HepG2 (cell line): Measurements from ENCODE around the gene TRIM34. TPM values are rescaled to one million over a fixed set of nuclear protein-coding genes. Genes with fewer than 3 reads are reported as not detected.
A peak's percentile ranks its signal among the peaks of the same experiment; 100 is the strongest.

ENCODE experiments used
- ARNT ChIP-seq: fragments of 450-650 bp; IDR thresholded peaks from 2 replicates; pipeline ENCODE4 v1.6.1; 2017
- ATRX ChIP-seq: sonication (generic); formaldehyde crosslinking; IDR thresholded peaks from 2 replicates; pipeline ENCODE4 v1.4.0; 2020; ENCODE audit warnings: missing genetic modification reagents, borderline replicate concordance
- CCDC6 ChIP-seq: sonication (generic); formaldehyde crosslinking; IDR thresholded peaks from 2 replicates; pipeline ENCODE4 v1.8.1; 2022; ENCODE audit warnings: mild to moderate bottlenecking, missing genetic modification reagents, moderate library complexity
- GATA4 ChIP-seq: sonication (generic); IDR thresholded peaks from 2 replicates; pipeline ENCODE4 v1.6.1; 2016; ENCODE audit warnings: antibody characterized with exemption, low read depth, borderline replicate concordance
- HNRNPUL1 ChIP-seq: fragments of 200-400 bp; formaldehyde crosslinking; IDR thresholded peaks from 2 replicates; pipeline ENCODE4 v1.6.1; 2017; ENCODE audit warnings: low read depth, mild to moderate bottlenecking, low read length, moderate library complexity
- HOXA3 ChIP-seq: sonication (generic); formaldehyde crosslinking; IDR thresholded peaks from 2 replicates; pipeline ENCODE4 v1.5.0; 2020; ENCODE audit warnings: missing genetic modification reagents
- HOXD1 ChIP-seq: sonication (generic); formaldehyde crosslinking; IDR thresholded peaks from 2 replicates; pipeline ENCODE4 v1.5.0; 2020; ENCODE audit warnings: missing genetic modification reagents
- MAF1 ChIP-seq: sonication (generic); formaldehyde crosslinking; IDR thresholded peaks from 2 replicates; pipeline ENCODE4 v1.5.0; 2020; ENCODE audit warnings: missing genetic modification reagents, borderline replicate concordance
- NFIB ChIP-seq: sonication (generic); formaldehyde crosslinking; IDR thresholded peaks from 2 replicates; pipeline ENCODE4 v1.9.0; 2021; ENCODE audit warnings: missing genetic modification reagents, mild to moderate bottlenecking, borderline replicate concordance
- RORA ChIP-seq: sonication (generic); formaldehyde crosslinking; IDR thresholded peaks from 2 replicates; pipeline ENCODE4 v1.5.0; 2020; ENCODE audit warnings: mild to moderate bottlenecking, missing genetic modification reagents, moderate library complexity
- SMAD1 ChIP-seq: sonication (generic); formaldehyde crosslinking; IDR thresholded peaks from 2 replicates; pipeline ENCODE4 v1.4.0; 2020; ENCODE audit warnings: missing genetic modification reagents, low read depth, mild to moderate bottlenecking, borderline replicate concordance
- YY1 ChIP-seq: IDR thresholded peaks from 2 replicates; pipeline ENCODE4 v1.6.1; 2011; ENCODE audit warnings: low read length, low read depth, moderate library complexity, mild to moderate bottlenecking; ENCODE audit not compliant: insufficient read depth, insufficient replicate concordance
- ZMAT3 ChIP-seq: sonication (generic); formaldehyde crosslinking; conservative IDR thresholded peaks from 2 replicates; pipeline ENCODE4 v1.7.0; 2021; ENCODE audit warnings: missing genetic modification reagents
- ZNF124 ChIP-seq: sonication (generic); formaldehyde crosslinking; IDR thresholded peaks from 2 replicates; pipeline ENCODE4 v1.4.0; 2020; ENCODE audit warnings: missing genetic modification reagents
- ZNF34 ChIP-seq: sonication (generic); formaldehyde crosslinking; IDR thresholded peaks from 2 replicates; pipeline ENCODE4 v1.4.0; 2020; ENCODE audit warnings: mild to moderate bottlenecking, missing genetic modification reagents, borderline replicate concordance
- ZNF343 ChIP-seq: sonication (generic); formaldehyde crosslinking; IDR thresholded peaks from 2 replicates; pipeline ENCODE4 v1.4.0; 2020; ENCODE audit warnings: mild to moderate bottlenecking, missing genetic modification reagents
- ZNF777 ChIP-seq: sonication (generic); formaldehyde crosslinking; IDR thresholded peaks from 2 replicates; pipeline ENCODE4 v1.4.0; 2020; ENCODE audit warnings: missing genetic modification reagents
- ZSCAN30 ChIP-seq: sonication (generic); formaldehyde crosslinking; IDR thresholded peaks from 2 replicates; pipeline ENCODE4 v1.5.0; 2020; ENCODE audit warnings: mild to moderate bottlenecking, missing genetic modification reagents
- polyA plus RNA-seq, 8 experiments: library from polyadenylated mRNA; depleted of rRNA in 3 of 8; stranded (reverse) in 7 of 8; unstranded in 1 of 8; fragments of >200 nt; fragmentation: Illumina TruSeq in 4 of 8; extraction: Trizol in 4 of 8; gene quantifications; 2 replicates each; pipeline versions ENCODE4 v1.2.1 to v1.2.3, GENCODE V29; 2011 to 2016; ENCODE audit warnings: low read depth in 4 of 8, missing spikeins in 1 of 8, mixed read lengths in 1 of 8; ENCODE audit not compliant: insufficient read depth in 1 of 8
- total RNA-seq, 5 experiments: library from RNA; depleted of rRNA; stranded (reverse); fragments of >200 nt; fragmentation: Illumina TruSeq; extraction: Trizol; gene quantifications; 2 replicates each; pipeline ENCODE4 v1.2.3, GENCODE V29; 2016; ENCODE audit warnings: low read depth in 1 of 5
- TF ChIP-seq, protein P1 (sequence below): fragments of 450-650 bp; IDR thresholded peaks from 2 replicates; pipeline ENCODE4 v1.6.1; 2017; ENCODE audit warnings: mild to moderate bottlenecking
- TF ChIP-seq, protein P2 (sequence below): sonication (generic); formaldehyde crosslinking; IDR thresholded peaks from 2 replicates; pipeline ENCODE4 v1.5.1; 2020; ENCODE audit warnings: mild to moderate bottlenecking, missing genetic modification reagents, borderline replicate concordance
- TF ChIP-seq, protein P3 (sequence below): sonication (generic); formaldehyde crosslinking; IDR thresholded peaks from 2 replicates; pipeline ENCODE4 v1.4.0; 2020; ENCODE audit warnings: missing genetic modification reagents
- TF ChIP-seq, protein P4 (sequence below): sonication (generic); formaldehyde crosslinking; conservative IDR thresholded peaks from 2 replicates; pipeline ENCODE4 v1.8.1; 2023; ENCODE audit warnings: missing genetic modification reagents
- TF ChIP-seq, protein P5 (sequence below): sonication (generic); formaldehyde crosslinking; IDR thresholded peaks from 2 replicates; pipeline ENCODE4 v1.5.1; 2020; ENCODE audit warnings: mild to moderate bottlenecking, moderate library complexity, missing genetic modification reagents

The TRIM34 gene
- total and polyA plus RNA-seq, 2 of the 13 experiments (the other 11 are each of a cell fraction or from before 2014, with no cell fraction given), result 0.13 to 0.42 TPM

DNA sequence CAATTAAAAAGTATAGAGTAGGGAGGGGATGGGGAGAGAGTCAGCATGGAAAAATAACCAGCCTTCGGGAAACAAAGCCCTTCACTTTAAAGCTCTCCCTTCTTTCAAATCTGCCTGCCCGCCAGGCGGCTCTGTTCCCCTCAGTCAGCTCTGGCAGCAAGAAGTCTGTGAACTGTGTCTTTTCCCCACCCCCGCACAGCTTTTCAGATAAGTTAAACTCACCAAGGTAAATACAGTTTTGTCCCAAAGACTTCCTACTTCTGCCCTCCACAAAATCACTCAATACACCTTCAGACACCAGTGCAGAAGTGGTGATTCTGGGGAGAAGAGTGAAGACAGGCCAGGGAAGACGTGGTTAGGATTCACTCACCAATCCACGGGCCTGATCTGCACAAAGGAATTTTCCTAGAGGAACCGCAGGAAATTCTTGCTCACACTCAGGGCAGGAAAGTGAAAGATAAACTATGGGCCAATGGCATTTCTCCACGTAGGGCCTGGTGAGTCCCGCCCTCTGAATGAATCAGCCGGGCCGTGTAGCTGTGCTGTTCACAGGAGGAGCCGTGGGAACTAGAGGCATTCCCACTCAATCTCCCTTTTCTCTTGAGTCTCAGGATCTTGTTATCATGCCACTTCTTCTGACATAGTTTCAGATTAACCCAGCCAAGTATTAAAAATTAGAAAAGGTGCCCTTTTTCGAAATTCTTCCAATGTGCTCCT is 60.0 kb downstream of the TRIM34 start, which contains the start of gene TRIM5 (continued):
- TF ChIP-seq ZNF34 (no peak), ZSCAN30 (CRISPR knock-in tag) (no peak), HNRNPUL1 (no peak), MAF1 (CRISPR knock-in tag) (no peak), HOXD1 (CRISPR knock-in tag) (no peak), HOXA3 (CRISPR knock-in tag) (no peak), ZMAT3 (no peak), ZNF124 (CRISPR knock-in tag) (no peak), RORA (CRISPR knock-in tag) (no peak), ZNF343 (no peak), GATA4 (no peak), CCDC6 (no peak), SMAD1 (no peak), ATRX (CRISPR knock-in tag) (no peak), YY1 (no peak), NFIB (CRISPR knock-in tag) (no peak), ARNT (no peak), ZNF777 (CRISPR knock-in tag) (no peak)
- TF ChIP-seq, protein P1, sequence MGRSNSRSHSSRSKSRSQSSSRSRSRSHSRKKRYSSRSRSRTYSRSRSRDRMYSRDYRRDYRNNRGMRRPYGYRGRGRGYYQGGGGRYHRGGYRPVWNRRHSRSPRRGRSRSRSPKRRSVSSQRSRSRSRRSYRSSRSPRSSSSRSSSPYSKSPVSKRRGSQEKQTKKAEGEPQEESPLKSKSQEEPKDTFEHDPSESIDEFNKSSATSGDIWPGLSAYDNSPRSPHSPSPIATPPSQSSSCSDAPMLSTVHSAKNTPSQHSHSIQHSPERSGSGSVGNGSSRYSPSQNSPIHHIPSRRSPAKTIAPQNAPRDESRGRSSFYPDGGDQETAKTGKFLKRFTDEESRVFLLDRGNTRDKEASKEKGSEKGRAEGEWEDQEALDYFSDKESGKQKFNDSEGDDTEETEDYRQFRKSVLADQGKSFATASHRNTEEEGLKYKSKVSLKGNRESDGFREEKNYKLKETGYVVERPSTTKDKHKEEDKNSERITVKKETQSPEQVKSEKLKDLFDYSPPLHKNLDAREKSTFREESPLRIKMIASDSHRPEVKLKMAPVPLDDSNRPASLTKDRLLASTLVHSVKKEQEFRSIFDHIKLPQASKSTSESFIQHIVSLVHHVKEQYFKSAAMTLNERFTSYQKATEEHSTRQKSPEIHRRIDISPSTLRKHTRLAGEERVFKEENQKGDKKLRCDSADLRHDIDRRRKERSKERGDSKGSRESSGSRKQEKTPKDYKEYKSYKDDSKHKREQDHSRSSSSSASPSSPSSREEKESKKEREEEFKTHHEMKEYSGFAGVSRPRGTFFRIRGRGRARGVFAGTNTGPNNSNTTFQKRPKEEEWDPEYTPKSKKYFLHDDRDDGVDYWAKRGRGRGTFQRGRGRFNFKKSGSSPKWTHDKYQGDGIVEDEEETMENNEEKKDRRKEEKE, result no peak
- TF ChIP-seq, protein P2, sequence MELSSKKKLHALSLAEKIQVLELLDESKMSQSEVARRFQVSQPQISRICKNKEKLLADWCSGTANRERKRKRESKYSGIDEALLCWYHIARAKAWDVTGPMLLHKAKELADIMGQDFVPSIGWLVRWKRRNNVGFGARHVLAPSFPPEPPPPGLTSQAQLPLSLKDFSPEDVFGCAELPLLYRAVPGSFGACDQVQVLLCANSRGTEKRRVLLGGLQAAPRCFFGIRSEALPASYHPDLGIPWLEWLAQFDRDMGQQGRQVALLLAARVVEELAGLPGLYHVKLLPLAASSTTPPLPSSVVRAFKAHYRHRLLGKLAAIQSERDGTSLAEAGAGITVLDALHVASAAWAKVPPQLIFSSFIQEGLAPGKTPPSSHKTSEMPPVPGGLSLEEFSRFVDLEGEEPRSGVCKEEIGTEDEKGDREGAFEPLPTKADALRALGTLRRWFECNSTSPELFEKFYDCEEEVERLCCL, result no peak
- TF ChIP-seq, protein P3, sequence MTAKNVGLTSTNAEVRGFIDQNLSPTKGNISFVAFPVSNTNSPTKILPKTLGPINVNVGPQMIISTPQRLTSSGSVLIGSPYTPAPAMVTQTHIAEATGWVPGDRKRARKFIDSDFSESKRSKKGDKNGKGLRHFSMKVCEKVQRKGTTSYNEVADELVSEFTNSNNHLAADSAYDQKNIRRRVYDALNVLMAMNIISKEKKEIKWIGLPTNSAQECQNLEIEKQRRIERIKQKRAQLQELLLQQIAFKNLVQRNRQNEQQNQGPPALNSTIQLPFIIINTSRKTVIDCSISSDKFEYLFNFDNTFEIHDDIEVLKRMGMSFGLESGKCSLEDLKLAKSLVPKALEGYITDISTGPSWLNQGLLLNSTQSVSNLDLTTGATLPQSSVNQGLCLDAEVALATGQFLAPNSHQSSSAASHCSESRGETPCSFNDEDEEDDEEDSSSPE, result no peak
- TF ChIP-seq, protein P4, sequence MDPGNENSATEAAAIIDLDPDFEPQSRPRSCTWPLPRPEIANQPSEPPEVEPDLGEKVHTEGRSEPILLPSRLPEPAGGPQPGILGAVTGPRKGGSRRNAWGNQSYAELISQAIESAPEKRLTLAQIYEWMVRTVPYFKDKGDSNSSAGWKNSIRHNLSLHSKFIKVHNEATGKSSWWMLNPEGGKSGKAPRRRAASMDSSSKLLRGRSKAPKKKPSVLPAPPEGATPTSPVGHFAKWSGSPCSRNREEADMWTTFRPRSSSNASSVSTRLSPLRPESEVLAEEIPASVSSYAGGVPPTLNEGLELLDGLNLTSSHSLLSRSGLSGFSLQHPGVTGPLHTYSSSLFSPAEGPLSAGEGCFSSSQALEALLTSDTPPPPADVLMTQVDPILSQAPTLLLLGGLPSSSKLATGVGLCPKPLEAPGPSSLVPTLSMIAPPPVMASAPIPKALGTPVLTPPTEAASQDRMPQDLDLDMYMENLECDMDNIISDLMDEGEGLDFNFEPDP (CRISPR knock-in tag), result no peak
- TF ChIP-seq, protein P5, sequence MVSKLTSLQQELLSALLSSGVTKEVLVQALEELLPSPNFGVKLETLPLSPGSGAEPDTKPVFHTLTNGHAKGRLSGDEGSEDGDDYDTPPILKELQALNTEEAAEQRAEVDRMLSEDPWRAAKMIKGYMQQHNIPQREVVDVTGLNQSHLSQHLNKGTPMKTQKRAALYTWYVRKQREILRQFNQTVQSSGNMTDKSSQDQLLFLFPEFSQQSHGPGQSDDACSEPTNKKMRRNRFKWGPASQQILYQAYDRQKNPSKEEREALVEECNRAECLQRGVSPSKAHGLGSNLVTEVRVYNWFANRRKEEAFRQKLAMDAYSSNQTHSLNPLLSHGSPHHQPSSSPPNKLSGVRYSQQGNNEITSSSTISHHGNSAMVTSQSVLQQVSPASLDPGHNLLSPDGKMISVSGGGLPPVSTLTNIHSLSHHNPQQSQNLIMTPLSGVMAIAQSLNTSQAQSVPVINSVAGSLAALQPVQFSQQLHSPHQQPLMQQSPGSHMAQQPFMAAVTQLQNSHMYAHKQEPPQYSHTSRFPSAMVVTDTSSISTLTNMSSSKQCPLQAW (CRISPR knock-in tag), result 0 out of 2 replicates have a peak, but pooled peaks have one; percentile 61
